ENCODE measurements around the gene C22orf23. TPM values are rescaled to one million over a fixed set of nuclear protein-coding genes. Genes with fewer than 3 reads are reported as not detected.
"Not testable (repeated sequence)": the region's sequence is repeated elsewhere in the genome, so short reads cannot be mapped to it uniquely, and the experiment has no call there.

Gene C22orf23
- total RNA-seq, 1 donor = under 0.01 TPM

DNA sequence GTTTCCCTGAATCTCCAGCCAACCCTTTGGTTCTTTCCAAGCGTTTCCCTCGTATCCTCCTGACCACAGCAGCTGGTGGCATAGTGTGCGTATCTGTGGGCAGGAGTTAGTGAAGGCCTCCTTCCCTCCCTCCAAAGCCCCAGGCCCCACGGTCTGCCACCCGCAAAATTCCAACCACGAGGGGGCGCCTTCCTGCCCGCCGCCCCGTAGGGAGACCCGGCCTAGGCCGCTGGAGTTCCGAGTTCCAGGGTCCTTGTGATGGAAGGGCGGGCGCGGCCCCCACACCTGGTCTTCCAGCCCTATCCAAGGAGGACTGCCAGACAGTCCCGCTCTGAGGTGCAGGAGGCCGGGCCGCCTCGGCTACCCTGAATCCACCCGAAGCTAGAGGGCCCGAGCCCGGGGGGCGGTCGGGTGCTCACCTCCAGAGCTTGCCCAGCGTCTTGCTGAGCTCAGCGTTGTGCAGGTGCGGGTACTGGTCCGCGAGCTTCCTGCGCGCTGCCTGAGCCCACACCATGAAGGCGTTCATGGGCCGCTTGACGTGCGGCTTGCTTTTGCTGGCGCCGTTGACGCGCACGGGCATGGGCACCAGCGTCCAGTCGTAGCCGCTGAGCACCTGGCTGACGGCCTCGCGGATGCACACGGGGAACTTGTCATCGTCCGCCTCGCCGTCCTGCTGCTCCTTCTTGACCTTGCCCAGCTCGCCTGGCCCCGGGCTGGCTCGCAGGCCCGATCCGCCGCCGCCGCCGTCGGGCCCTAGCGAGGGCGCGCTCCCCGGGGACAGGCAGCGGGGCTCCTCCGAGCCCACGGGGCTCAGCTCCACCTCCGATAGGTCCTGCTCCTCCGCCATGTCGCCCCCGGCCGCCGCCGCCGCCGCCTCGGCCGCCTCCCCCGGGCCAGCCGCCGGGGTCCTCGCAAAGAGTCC, 29.8 kb upstream of the C22orf23 start:
- DNase-seq (ENCODE audit: low read depth in 2 of 3, low spot score in 2 of 3) = no peak

DNA sequence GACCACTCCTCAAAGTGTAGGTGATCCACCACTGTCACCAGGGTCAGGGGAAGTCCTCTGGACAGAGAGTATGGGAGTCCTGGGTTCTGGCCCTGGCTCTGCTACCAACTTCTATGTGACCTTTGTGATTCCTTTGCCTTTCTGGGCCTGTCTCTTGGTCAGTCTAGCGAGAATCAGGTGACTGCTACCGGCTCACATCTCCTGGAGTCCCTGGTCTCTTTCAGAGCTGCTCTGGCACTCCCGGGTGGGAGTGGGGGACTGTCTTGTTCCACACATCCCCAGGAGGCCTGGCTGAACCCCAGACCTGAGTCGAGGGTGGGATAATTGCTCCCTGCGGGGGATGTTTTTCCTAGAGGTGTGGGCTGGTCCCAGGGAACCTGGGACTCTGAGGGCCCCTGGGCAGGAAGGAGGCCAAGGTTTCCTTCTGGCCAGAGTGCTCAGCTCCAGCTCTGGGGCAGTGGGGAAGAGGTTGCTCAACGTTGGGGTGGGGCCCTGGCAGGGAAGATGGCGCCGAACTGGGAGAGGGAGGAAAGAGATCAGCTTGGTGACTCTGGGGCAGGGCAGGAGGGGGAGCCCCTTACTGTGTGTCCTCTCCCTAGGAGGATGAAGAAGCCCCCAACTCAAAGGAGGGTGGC, 28.9 kb upstream of the C22orf23 start:
- no peak for DNase-seq (ENCODE audit: low read depth in 2 of 3, low spot score in 2 of 3)

DNA sequence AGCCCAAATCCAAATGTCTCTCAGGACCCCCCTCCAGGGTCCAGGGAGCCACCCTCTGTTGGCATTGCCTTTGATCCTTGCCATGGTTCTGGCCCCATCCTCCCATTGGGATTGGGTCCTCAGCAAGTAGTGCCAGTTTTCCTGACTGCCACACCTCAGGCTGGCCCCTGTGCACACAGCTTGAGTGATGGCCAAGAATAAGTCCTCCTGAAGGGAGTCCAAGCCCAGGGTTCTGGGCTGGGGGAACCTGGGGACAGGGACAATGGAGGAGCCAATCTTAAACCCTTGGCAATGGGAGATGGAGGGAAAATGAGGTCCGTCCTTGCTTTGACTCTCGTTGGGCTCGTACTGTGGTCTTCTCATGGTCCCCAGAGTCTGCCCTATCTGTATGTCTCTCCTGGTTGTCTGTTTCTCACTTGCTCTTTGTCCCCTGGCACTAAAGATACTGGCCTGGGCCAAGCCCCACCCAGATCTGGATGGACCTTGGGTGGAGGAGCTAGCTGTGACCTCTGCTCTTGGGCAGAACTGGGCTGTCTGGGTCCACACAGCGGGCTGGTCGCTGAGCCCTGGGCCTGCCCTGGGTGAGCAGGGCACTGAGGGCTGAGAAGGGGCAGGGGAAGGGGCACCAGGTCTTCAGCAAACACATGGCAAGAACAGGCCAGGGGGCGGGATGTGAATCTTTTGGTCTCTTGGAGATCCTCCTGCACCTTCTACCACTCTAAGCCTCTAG, 28.0 kb upstream of the C22orf23 start:
- DNase-seq (ENCODE audit: low read depth in 2 of 3, low spot score in 2 of 3) = no peak

DNA sequence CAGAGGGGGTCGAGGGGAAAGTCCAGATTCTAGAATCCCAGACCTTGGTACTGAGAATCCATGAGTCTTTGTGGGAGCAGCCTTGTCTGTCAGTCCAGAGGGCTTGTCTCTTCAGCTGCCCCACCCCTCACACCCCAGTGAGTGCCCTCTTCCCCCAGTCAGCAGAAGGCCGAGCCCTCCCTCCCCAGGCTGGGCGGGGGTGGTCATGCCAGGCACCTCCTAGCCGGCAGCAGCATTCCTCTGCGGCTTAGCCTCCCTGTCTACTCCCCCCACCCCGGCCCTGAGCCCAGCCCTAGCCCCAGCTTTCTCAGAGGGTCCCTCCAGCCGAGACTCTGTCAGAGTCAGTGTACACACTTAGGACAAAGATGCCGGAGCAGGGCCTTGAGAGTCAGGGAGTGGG, 26.4 kb upstream of the C22orf23 start:
- DNase-seq (ENCODE audit: low read depth in 2 of 3, low spot score in 2 of 3) = no peak

DNA sequence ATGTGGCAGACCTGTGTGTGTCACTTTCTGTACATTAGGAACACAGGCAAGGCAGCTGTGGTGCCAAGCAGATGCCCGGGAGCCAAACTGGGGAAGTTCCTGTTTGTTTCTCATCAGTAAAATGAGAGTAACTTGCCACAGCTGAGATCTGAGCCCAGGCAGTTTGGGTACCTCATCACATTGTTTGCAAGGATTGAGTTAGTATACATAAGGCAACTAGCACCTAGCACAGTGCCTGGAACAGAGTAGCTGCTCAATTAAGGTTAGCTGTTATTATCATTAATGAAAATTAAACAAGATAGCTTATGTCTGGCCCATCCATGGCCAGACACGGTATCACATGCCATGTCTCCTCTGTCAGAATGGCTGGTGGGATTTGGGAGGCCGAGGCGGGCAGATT, 23.1 kb upstream of the C22orf23 start:
- DNase-seq (ENCODE audit: low read depth in 2 of 3, low spot score in 2 of 3) = no peak

DNA sequence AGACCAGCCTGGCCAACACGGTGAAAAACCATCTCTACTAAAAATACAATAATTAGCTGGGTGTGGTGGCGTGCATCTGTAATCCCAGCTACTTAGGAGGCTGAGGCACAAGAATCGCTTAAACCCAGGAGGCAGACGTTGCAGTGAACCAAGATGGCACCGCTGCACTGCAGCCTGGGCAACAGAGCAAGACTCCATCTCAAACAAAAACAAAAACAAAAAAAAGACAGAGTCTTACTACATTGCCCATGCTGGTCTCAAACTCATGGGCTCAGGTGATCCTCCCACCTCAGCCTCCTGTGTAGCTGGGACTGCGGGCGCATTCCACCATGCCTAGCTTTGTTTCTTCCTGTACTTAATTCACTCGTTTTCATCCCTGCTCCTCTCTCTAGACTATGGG, 22.6 kb upstream of the C22orf23 start:
- not testable (repeated sequence) for DNase-seq (ENCODE audit: low read depth in 2 of 3, low spot score in 2 of 3)

DNA sequence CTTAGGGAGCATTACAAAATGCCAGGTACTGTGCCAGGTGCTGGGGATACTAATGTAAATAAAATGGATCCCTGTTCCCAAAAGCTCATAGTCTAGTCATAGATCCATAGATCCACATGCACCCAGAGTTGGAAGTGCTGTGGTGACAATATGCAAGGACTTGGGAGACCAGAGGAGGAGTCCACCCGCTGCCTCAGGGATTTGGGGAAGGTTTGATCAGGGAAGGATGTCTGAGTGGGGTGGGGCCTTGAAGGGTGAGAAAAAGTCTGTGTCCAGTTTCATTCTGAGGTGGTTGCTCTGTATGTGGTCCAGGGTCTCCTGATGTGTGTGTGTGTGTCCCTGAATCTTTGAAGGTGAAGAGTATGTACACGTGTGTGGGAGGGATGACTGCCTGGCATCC, 21.8 kb upstream of the C22orf23 start:
- DNase-seq (ENCODE audit: low read depth in 2 of 3, low spot score in 2 of 3) = no peak

DNA sequence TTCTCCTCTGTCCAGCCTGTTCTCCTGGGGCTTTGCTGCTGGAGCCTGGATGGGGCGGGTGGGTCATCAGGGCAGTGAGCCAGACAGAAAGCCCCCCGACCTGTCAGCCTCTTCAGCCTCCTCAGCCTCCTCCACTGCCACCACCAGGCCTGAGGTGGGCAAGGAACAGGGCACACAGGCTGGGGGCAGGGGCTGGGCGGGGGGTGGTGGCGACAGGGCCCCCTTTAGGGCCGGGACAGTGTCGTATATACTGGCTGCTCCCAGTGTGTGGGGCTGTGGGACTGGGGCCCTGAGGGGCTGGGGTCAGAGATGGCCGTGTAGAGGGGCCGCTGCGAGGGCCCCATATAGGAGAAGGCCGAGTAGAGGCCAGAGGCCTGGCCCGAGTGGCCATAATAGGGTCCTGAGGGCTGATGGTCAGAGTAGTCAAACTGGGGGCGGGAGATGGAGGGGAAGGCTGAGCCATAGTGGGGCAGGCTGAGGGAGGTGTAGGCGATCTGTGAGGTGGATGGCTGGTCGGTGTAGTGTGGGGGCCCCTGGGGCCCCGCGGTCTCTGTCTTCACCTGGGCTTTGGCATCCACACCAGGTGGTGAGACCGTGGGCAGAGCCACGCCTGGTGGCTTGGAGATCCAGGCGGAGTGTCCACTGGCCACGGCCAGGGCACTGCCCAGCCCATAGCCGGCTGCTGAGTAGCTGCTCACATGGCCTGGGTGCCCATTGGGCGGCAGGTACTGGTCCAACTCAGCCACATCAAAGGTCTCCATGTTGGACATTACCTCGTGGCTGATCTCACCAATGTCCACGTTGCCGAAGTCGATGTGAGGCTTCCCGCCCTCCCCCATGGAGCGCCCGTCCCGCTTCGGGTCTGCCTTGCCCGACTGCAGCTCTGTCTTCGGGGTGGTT, 20.1 kb upstream of the C22orf23 start:
- DNase-seq (ENCODE audit: low read depth in 2 of 3, low spot score in 2 of 3) = no peak

DNA sequence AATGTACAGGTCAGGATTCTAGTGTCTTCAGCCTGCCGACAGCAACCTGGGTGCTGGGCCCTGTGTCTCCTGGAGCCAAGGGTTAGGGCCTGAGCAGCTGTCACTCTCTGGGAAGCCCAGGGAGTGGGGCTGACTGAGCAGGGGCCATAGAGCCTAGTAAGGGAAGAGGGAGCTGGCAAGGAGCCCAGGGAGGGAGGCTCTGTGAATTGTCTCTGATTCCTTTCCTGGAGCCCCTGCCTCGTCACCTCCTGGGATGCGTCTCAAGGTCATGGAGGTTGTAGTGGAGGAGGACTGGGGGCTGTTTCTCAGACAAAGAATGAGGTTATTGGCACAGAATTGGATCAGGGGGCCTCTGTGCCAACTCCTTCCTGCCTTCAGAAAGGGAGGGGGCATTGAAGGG, 19.1 kb upstream of the C22orf23 start:
- no peak for DNase-seq (ENCODE audit: low read depth in 2 of 3, low spot score in 2 of 3)

DNA sequence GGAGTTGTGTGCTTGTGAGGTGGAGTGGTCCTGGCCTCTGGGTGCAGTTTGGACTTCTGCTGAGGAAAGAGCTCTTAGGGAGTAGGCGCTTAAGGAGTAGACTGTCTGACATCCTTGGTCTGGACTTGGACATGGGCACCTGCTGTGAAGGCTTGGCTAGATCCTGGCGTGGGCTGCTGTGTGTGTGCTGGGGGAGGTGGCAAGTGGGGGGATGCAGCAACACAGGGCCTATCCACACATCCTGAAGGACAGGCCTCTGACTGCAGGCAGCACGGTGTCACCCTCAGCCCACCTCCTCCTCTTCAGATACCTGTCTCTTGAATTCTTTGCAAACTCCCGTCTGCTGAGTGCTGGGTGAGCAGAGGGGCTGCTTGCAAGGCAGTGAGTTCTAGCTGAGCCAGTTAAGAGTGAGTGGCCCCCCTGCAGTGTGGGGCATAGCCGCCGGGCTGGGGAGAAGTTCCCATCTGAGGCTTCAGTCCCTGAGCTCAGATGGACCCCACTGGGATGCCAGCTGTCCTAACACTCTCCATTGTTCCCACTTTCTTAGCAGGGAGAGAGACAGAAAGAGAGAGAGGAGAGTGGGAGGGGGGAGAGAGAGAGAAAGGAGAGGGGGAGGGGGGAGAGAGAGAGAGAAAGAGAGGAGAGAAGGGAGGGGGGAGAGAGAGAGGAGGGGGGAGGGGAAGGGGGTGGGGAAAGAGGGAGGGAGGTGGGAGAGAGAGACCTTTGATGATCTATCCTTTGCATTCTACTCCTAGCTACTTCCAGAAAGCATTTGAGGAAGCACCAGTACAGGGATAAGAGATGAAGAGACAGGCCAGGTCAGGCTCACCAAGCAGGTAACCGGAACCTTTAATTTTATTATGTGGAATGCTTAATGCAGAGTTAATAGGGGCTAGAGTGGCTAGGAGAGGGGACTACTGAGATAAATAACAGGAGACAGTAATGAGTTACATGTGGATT, 18.4 kb upstream of the C22orf23 start:
- no peak for DNase-seq (ENCODE audit: low read depth in 2 of 3, low spot score in 2 of 3)

DNA sequence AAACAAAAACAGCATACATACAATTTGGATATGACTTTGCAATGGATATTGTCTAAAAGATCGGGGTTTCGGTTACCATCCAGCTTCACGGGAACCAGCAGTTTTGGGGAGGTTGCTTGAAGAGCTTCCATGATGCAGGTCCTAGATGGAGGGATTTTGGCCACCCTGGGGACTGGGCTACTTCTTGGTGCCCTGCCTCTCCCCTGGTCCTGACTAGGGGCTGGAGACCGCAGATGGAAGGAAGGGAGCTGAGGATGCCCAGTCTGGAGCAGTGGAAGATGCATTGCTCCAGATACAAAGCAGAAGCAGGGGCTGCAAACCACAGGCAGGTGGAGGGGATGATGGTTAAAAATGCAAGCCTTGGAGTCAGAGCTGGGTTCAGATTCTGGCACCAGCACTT, 17.5 kb upstream of the C22orf23 start:
- no peak for DNase-seq (ENCODE audit: low read depth in 2 of 3, low spot score in 2 of 3)

DNA sequence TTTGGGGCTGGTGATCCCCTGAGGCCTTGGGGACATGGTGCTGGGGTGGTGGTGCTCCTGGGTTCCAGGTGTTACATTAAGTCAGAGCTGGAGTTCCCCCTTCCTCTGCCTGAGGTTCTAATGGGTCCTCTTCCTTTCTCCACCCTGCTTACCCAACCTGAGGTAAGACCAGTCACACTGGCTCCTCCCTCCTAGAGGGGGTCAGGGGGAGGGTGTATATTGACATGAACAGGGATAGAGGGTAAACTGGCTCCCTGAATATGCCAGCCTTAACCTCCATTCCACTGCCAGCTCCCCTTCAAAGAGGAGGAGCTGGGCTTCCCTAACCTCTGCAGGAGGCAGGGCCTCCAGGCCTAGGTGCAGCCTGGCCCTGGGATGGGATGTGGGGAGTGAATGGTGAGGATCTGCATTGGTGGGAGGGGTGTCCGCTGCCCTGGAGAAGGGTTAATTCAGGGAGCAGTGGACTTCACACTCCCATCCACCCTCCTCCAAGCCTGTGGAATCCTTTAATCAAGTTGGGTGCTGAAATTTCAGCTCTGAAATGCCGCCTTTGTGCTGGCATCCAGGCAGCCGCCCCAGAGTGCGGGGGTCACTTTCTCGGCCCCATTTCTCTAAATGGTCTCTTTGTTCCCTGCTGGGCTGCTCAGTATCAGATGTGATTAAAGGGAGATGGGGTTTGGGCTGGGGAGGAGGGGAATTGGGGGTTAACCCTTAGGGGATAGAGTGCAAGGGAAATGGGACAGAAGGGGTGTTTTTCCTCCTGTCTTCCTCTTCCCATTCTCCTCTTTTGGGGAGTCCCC, 15.3 kb upstream of the C22orf23 start:
- no peak for DNase-seq (ENCODE audit: low read depth in 2 of 3, low spot score in 2 of 3)

DNA sequence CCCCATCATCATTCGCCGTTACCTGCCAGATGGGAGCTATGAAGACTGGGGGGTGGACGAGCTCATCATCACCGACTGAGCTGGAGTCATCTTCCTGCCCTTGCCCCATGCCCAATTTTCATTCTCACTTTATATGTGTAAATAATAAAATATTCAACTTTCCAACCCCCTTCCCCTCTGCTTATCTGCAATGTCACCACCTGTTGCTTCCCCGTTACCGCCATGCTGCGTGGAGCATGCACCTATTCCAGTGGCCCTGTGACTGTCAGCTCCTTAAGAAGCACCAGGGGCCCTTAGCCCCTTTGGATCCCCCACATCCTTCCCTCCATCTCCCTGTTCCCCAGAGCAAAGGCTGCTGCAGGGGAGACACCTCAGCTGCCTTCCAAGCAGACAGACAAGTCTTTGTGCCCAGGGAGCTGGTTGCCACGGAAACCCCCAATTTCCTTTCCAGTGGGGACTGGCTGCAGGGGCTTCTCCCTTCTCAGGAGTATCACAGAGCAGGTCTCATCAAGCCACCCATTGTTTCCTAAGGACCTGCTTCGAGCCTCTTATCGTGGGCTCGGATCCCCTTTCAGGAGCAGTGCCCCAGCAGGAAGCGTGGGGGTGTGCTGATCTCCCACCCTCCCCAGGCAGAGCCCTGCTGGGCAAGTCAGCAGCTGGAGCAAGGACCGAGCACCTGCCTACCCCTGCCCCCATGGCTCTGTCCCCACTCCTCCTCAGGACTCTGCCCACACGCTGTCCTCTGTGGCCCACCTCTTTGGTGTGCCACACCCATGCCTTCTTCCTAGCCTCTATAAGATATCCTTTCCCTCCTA, 14.4 kb upstream of the C22orf23 start:
- DNase-seq (ENCODE audit: low read depth in 2 of 3, low spot score in 2 of 3) = no peak

DNA sequence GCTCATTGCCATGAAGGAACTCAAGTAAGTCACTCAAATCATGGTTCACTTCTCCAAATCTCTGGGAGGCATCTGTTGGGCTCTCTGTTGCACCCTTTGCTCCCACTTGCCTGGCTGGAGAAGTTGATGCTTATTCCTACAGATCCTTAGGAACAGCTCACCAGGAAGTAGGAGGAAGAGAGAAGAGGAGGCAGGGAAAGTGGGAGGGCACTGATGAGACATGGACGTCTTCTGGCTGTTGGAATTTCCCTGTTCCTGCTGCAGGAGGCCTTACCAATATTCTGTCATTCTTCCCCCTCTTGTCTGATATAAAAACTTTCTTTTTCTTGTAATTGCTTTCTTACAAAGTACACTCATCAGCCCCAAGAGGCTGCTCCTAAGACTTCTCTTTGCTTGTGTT, 13.7 kb upstream of the C22orf23 start:
- DNase-seq (ENCODE audit: low read depth in 2 of 3, low spot score in 2 of 3) = no peak

DNA sequence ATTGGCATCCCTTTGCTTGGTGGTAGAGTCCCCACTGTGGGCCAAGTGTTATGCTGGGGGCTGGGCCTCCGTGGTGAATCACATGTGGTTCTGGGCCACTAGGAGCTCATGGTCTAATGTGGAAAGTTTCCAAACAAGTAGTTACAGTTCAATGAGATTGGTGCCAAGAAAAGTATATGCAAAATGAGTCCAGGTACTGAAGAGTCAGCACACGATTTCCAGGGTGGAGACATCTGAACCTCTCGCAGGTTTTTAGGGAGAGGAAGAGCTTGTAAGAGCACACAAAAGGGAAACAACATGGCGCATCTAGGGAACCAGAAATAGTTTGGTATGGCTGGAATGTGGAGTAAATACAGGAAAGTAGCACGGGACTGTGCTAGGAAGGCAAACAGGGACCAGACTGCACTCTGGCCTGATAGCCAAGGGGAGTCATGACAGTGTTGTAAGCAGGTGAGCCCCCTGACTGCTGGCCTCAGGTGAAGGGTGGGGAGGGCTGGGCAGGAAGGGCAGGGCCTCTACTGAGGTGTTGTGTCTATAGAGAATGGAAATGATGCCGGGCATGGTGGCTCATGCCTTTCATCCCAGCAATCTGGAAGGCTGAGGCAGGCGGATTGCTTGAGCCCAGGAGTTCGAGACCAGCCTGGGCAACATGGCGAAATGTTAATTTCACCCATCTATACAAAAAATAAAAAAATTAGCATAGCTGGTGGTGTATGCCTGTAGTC, 12.7 kb upstream of the C22orf23 start:
- DNase-seq (ENCODE audit: low read depth in 2 of 3, low spot score in 2 of 3) = no peak

DNA sequence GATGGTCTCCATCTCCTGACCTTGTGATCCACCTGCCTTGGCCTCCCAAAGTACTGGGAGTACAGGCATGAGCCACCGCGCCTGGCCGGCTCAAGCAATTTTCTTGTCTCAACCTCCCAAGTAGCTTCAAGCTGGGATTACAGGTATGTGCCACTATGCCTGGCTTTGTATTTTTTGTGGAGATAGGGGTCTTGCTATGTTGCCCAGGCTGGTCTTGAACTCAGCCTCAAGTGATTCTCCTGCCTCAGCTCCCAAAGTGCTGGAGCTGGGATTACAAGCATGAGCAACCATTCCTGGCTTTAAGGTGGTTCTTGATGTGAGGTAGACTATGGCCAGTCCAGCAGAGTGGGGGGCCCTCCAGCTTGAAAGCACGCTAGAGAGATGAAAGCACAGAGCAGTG, 7.7 kb upstream of the C22orf23 start:
- no peak for DNase-seq (ENCODE audit: low read depth in 2 of 3, low spot score in 2 of 3)

DNA sequence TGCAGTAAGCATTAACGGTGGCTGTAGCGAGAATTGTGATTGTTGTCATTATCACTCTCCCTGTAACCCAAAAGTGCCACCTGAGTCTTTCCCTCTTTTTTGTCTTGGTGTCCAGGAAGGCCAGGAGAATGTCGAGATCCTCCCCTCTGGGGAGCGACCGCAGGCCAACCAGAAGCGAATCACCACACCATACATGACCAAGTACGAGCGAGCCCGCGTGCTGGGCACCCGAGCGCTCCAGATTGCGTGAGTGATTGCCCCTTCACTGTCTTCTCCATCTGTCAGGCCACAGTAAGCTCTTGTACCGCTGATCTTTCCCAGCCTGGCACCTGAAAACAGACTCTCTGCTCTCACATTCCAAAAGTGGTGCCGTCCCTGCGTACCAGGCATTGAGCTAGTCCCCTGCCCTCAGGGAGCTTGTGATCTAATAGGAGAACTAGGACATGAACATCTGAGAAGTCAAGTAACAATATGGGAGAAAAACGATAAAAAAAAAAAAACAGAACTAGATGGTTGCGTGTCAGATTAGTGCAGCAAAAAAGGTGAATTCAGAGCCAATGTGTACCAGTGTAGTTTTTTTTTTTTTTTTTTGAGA, 5.9 kb upstream of the C22orf23 start:
- no peak for DNase-seq (ENCODE audit: low read depth in 2 of 3, low spot score in 2 of 3)
